NCI-H2081 treated with DMSO at 0.1 percent for 48 hours (cell line): Measurements from ENCODE around the gene CLDN19.

Experiments used
- DNase-seq: peaks from one replicate; lab custom pipeline; 2025; lab: John Stamatoyannopoulos, UW

The CLDN19 gene

GRCh38 chr1:42700006-42700405 is 40.0 kb downstream of the CLDN19 start:
- no peak for DNase-seq

- DNase-seq, result no peak
Measured at GRCh38 chr1:42698081-42698813, 41.8 kb downstream of the CLDN19 start.

GRCh38 chr1:42692911-42693310 is 47.1 kb downstream of the CLDN19 start:
- DNase-seq, result no peak

- no peak for DNase-seq
Measured at GRCh38 chr1:42692461-42692860, 47.6 kb downstream of the CLDN19 start.

- no peak for DNase-seq
Measured at GRCh38 chr1:42691157-42691498, 48.9 kb downstream of the CLDN19 start.

- DNase-seq, result no peak
Measured at GRCh38 chr1:42690477-42691156, 49.4 kb downstream of the CLDN19 start.

GRCh38 chr1:42689912-42690311 is 50.1 kb downstream of the CLDN19 start:
- no peak for DNase-seq

GRCh38 chr1:42686418-42686817 is 53.6 kb downstream of the CLDN19 start:
- DNase-seq, result no peak

GRCh38 chr1:42684139-42684538 is 55.9 kb downstream of the CLDN19 start:
- no peak for DNase-seq
